DND-41 (cell line): Measurements from ENCODE around the gene KRTAP17-1.

Experiments used
- ATAC-seq: fragments of 200-7000 bp; cut with Tn5 transposase; 3 replicates; pipeline ENCODE4 v1.9.1; 2021; ENCODE audit warnings: low read depth; ENCODE audit not compliant: insufficient read depth
- DNase-seq: peaks from one replicate; pipeline ENCODE4 v3.0.0-alpha.2; 2020
- H2AFZ ChIP-seq: 2 replicates; pipeline ENCODE4 v1.6.0; 2012; ENCODE audit warnings: low read depth, low read length
- H3K27ac ChIP-seq: 2 replicates; pipeline ENCODE4 v1.5.1; 2012; ENCODE audit warnings: low read length, inconsistent platforms
- H3K27me3 ChIP-seq: fragments of 200-600 bp; sonication (generic); 2 replicates; pipeline ENCODE4 v1.6.0; 2012; ENCODE audit warnings: low read length, mild to moderate bottlenecking, inconsistent platforms; ENCODE audit not compliant: insufficient read depth, poor library complexity
- H3K36me3 ChIP-seq: 2 replicates; pipeline ENCODE4 v1.5.1; 2012; ENCODE audit warnings: low read length, inconsistent platforms; ENCODE audit not compliant: insufficient read depth
- H3K4me1 ChIP-seq: 2 replicates; pipeline ENCODE4 v1.5.1; 2012; ENCODE audit warnings: mild to moderate bottlenecking, low read length; ENCODE audit not compliant: insufficient read depth
- H3K4me2 ChIP-seq: 2 replicates; pipeline ENCODE4 v1.6.0; 2012; ENCODE audit warnings: mild to moderate bottlenecking, moderate library complexity, low read length, inconsistent platforms; ENCODE audit not compliant: insufficient read depth
- H3K4me3 ChIP-seq, 2 experiments: fragments of 200-600 bp in 1 of 2; shearing (Covaris generic) in 1 of 2; 2 replicates each; pipeline ENCODE4 v1.5.1; 2012 to 2016; ENCODE audit warnings: inconsistent platforms in 2 of 2, low read length in 2 of 2, mild to moderate bottlenecking in 2 of 2, low read depth in 1 of 2, moderate library complexity in 1 of 2
- H3K79me2 ChIP-seq: 2 replicates; pipeline ENCODE4 v1.6.0; 2012; ENCODE audit warnings: low read length, inconsistent platforms; ENCODE audit not compliant: insufficient read depth
- H3K9ac ChIP-seq: 2 replicates; pipeline ENCODE4 v1.6.0; 2012; ENCODE audit warnings: low read depth, mild to moderate bottlenecking, inconsistent platforms, low read length, moderate library complexity
- H3K9me3 ChIP-seq: 2 replicates; pipeline ENCODE4 v1.5.1; 2012; ENCODE audit warnings: low read length, moderate library complexity, mild to moderate bottlenecking, inconsistent platforms; ENCODE audit not compliant: insufficient read depth, severe bottlenecking
- H4K20me1 ChIP-seq: 2 replicates; pipeline ENCODE4 v1.6.0; 2012; ENCODE audit warnings: low read length; ENCODE audit not compliant: insufficient read depth
- CTCF ChIP-seq: IDR thresholded peaks from 2 replicates; pipeline ENCODE4 v1.5.1; 2012; ENCODE audit warnings: borderline replicate concordance, low read length, moderate library complexity, mild to moderate bottlenecking; ENCODE audit not compliant: poor library complexity, severe bottlenecking; ENCODE audit errors: extremely low read depth
- EZH2 ChIP-seq: IDR thresholded peaks from 3 replicates; pipeline ENCODE4 v1.6.1; 2012; ENCODE audit warnings: borderline replicate concordance, low read depth, mild to moderate bottlenecking, moderate library complexity, low read length, inconsistent platforms; ENCODE audit not compliant: severe bottlenecking

KRTAP17-1 gene

GRCh38 chr17:41308251-41308917, 7.1 kb downstream of the KRTAP17-1 start:
- DNase-seq = peak; percentile 81
- Histone ChIP-seq H3K79me2 (no peaks in the 10 kb centered on the region), H3K4me3 (peak overlapping the region in 1 of 2 experiments; percentile 15; a peak in 2 of 4 replicates), H3K9ac (peak overlapping the region; percentile 14; the same call in 1 of the 2 replicates), H3K36me3 (no peaks in the 10 kb centered on the region), H3K9me3 (peaks cover 28% of the 10 kb centered on the region), H2AFZ (peak overlapping the region; percentile 24), H3K27me3 (no peaks in the 10 kb centered on the region), H4K20me1 (no peaks in the 10 kb centered on the region), H3K4me1 (peaks cover 20% of the 10 kb centered on the region), H3K4me2 (peak overlapping the region; percentile 16; the same call in 1 of the 2 replicates), H3K27ac (peak overlapping the region; percentile 82)
- peak; percentile 84 for ATAC-seq
- TF ChIP-seq EZH2 (no peak), CTCF (no peak)

GRCh38 chr17:41307647-41308046, 7.9 kb downstream of the KRTAP17-1 start:
- Histone ChIP-seq H3K27ac (peak overlapping the region; percentile 82; the same call in 1 of the 2 replicates), H4K20me1 (no peaks in the 10 kb centered on the region), H3K79me2 (no peaks in the 10 kb centered on the region), H3K9ac (no peak overlapping the region), H3K4me3 (peak overlapping the region in 1 of 2 experiments; percentile 15; a peak in 1 of 4 replicates), H3K36me3 (no peaks in the 10 kb centered on the region), H3K9me3 (peaks cover 28% of the 10 kb centered on the region), H3K27me3 (no peaks in the 10 kb centered on the region), H3K4me2 (no peak overlapping the region), H2AFZ (no peak overlapping the region), H3K4me1 (peaks cover 20% of the 10 kb centered on the region)
- ATAC-seq (no peak), DNase-seq (no peak)
- TF ChIP-seq CTCF (no peak), EZH2 (no peak)

GRCh38 chr17:41304091-41304490, 11.4 kb downstream of the KRTAP17-1 start:
- Histone ChIP-seq H3K9ac (no peak overlapping the region), H3K27me3 (peaks cover 4% of the 10 kb centered on the region), H2AFZ (no peak overlapping the region), H3K9me3 (peaks cover 23% of the 10 kb centered on the region), H3K27ac (no peak overlapping the region), H3K79me2 (no peaks in the 10 kb centered on the region), H3K36me3 (no peaks in the 10 kb centered on the region), H3K4me3 (no peak overlapping the region), H3K4me2 (no peak overlapping the region), H4K20me1 (no peaks in the 10 kb centered on the region), H3K4me1 (peaks cover 13% of the 10 kb centered on the region)
- TF ChIP-seq CTCF = no peak
- no peak for TF ChIP-seq EZH2
- ATAC-seq (no peak), DNase-seq (no peak)
